Testis (tissue), 5 donors: ENCODE results near the gene NHLH2. TPM values are rescaled to one million over a fixed set of nuclear protein-coding genes. Genes with fewer than 3 reads are reported as not detected.

Experiments
- DNase-seq: peaks from one replicate; pipeline ENCODE4 v3.0.0-alpha.2; 2019
- H3K27ac ChIP-seq, 2 donors: fragments of 200-600 bp; sonication (generic); one replicate each; pipeline ENCODE4 v1.5.1; 2019
- H3K27me3 ChIP-seq: fragments of 200-600 bp; sonication (generic); one replicate; pipeline ENCODE4 v1.5.1; 2019
- H3K36me3 ChIP-seq: fragments of 200-600 bp; sonication (generic); one replicate; pipeline ENCODE4 v1.5.1; 2017; ENCODE audit warnings: low read depth; ENCODE audit errors: missing control alignments
- H3K4me1 ChIP-seq: fragments of 200-600 bp; sonication (generic); one replicate; pipeline ENCODE4 v1.5.1; 2019
- H3K4me3 ChIP-seq, 2 donors: fragments of 200-600 bp; sonication (generic); one replicate each; pipeline ENCODE4 v1.5.1; 2017 to 2019
- H3K9me3 ChIP-seq: fragments of 200-600 bp; sonication (generic); one replicate; pipeline ENCODE4 v1.5.1; 2017
- POLR2A ChIP-seq: fragments of 450-650 bp; IDR thresholded peaks from one replicate; pipeline ENCODE4 v1.6.1; 2017; ENCODE audit warnings: antibody characterized with exemption, mild to moderate bottlenecking, moderate library complexity
- WGBS, 2 donors: methylation state at CpG; one replicate each; pipeline ENCODE4 v1.1.5; 2018; 5-methylcytosine and 5-hydroxymethylcytosine counted together
- intact Hi-C: fragments of 100-400 bp; cut with DNase I; formaldehyde crosslinking; loops from one replicate; pipeline ENCODE4 v1.15.1; 2023; ENCODE audit warnings: low total_unique reads
- long read RNA-seq, 2 donors: transcript quantifications; one replicate each; lab custom pipeline, GENCODE V29; 2026
- polyA plus RNA-seq: library from polyadenylated mRNA; stranded (reverse); fragments of 350-450 nt; fragmentation: Illumina TruSeq; extraction: RNeasy Lipid Tissue Mini Kit (QIAGEN cat#74804); gene quantifications from one replicate; pipeline ENCODE4 v1.2.3, GENCODE V29; 2014; ENCODE audit warnings: low read depth, low replicate concordance; ENCODE audit not compliant: insufficient read depth
- total RNA-seq, 2 donors: library from RNA; depleted of rRNA; stranded (reverse); fragments of >200 nt; gene quantifications; one replicate each; pipeline ENCODE4 v1.2.3, GENCODE V29; 2016
- TF ChIP-seq, protein P1 (sequence below), 3 experiments: fragments of 450-650 bp in 2 of 3; fragments of 200-600 bp in 1 of 3; sonication (generic) in 1 of 3; IDR thresholded peaks; one replicate each; pipeline ENCODE4 v1.5.1; 2016 to 2019; ENCODE audit warnings: antibody characterized with exemption in 3 of 3, mild to moderate bottlenecking in 2 of 3, moderate library complexity in 1 of 3

The NHLH2 gene
- total RNA-seq (1 to 10 TPM; 1.7 to 3.1 TPM), polyA plus RNA-seq (0.53 TPM)
- long read RNA-seq, donor 1 = 0 reads
- long read RNA-seq, donor 2, full-length matches to known transcripts = 1 of 1 reads
- long read RNA-seq, donor 2, partial matches to known transcripts = 0 of 1 reads
- long read RNA-seq, donor 2, other reads (novel, unspliced or antisense) = 0 of 1 reads

DNA sequence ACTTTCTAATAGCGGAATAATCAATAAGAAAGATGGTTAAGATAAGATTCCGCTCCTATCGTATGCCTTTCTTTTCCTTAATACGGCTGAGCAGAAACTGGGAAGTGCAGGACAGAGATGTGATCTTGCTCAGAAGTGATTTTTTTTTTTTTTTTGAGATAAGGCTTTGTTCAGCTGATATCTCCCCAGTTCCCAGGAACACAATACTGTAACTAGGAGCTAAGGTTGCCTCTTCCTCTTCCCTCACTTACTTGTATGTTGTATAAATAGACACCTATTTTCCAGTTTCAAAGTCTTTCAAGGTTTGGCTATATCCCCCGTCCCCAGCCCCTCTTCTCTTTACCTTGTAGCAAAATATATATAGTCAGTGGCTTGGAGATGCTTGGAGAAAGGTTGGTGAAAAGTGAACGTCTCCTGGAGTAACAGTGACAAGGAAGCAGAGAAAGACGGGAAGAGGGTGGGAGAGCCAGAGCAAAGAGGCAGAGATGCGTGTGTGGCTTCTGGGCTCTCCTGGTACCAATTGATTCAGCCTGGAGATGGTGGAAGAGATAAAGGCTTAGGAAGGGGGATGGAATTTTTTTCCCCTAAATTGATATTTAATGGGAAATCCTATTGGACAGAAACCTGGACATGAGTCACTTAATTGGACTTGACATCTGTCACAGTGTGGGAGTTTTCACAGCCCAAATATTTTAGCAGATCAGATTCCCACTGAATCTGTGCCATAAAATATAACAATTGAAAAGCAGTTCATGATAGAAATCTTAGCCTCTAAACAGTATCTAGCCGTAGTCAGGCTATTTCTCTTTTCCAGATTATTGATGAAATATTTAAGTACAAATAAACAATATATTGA lies at the start of gene NHLH2:
TSS of gene NHLH2 (minus strand) at position 522 of the 856 bp plus-strand sequence. CDS start 2,754 bp downstream, outside the sequence.
- Histone ChIP-seq H3K9me3 (no peaks in the 10 kb centered on the region), H3K4me3 (no peak within 1 kb of the TSS), H3K4me1 (peaks cover 7% of the 10 kb centered on the region), H3K27me3 (peaks cover 3% of the 10 kb centered on the region), H3K36me3 (no peaks in the 10 kb centered on the region), H3K27ac (no peak within 1 kb of the TSS)
- TF ChIP-seq, protein P1, sequence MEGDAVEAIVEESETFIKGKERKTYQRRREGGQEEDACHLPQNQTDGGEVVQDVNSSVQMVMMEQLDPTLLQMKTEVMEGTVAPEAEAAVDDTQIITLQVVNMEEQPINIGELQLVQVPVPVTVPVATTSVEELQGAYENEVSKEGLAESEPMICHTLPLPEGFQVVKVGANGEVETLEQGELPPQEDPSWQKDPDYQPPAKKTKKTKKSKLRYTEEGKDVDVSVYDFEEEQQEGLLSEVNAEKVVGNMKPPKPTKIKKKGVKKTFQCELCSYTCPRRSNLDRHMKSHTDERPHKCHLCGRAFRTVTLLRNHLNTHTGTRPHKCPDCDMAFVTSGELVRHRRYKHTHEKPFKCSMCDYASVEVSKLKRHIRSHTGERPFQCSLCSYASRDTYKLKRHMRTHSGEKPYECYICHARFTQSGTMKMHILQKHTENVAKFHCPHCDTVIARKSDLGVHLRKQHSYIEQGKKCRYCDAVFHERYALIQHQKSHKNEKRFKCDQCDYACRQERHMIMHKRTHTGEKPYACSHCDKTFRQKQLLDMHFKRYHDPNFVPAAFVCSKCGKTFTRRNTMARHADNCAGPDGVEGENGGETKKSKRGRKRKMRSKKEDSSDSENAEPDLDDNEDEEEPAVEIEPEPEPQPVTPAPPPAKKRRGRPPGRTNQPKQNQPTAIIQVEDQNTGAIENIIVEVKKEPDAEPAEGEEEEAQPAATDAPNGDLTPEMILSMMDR (IDR thresholded peaks at IDR 0.05) = no peak
- no peak for TF ChIP-seq POLR2A
- intact Hi-C loops = no loop called here
- 21 to 28% methylated on average over 9 of the region's 9 CpGs for WGBS, 2 donors
- DNase-seq = no peak

DNA sequence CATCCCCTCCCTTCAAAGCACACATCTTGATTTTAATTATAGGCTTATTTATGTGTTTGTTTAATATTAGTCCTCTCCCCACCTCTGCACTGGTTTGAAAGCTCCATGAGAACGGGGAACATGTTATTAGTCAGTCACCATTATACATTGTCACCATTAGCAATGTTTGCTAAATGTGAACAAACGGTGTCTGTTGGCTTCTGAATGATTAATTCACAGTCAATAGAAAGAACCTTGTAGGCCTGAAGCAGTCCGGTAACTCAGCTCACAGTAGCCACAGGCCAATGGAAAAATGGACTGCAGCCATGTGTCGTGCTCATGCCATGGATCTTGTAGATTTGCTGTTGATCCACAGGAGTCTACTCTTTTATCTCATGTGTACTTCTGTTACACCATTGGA lies 49.7 kb upstream of the NHLH2 start:
- Histone ChIP-seq H3K9me3 (no peaks in the 10 kb centered on the region), H3K27ac (no peak overlapping the region), H3K4me3 (no peak overlapping the region), H3K4me1 (no peaks in the 10 kb centered on the region), H3K36me3 (no peaks in the 10 kb centered on the region), H3K27me3 (no peaks in the 10 kb centered on the region)
- no peak for DNase-seq
- TF ChIP-seq, protein P1 (IDR thresholded peaks at IDR 0.05) = no peak
- no peak for TF ChIP-seq POLR2A
- intact Hi-C loops = no loop called here
- 86 to 89% methylated on average over 4 of the region's 4 CpGs for WGBS, 2 donors

DNA sequence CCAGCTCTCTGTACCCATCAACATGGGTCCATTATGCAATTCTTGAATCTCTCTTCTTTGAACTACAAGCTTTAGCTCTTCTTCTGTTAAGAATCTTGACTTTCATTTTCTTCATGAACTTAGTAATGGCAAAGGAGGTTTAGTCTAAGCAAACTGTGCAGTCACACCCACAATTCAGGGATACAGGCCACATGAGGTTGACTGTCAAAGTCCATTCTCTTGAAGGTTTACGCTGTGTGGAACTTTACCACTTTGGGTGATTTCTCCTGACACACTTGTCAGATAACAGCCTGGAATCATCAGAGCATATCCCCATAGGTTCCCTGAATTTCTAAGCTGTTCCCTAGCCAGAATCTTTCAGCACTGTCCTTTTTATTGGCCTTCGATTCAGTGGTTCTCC lies 48.0 kb upstream of the NHLH2 start:
- Histone ChIP-seq H3K27me3 (no peaks in the 10 kb centered on the region), H3K36me3 (no peaks in the 10 kb centered on the region), H3K4me1 (no peaks in the 10 kb centered on the region), H3K9me3 (no peaks in the 10 kb centered on the region), H3K4me3 (no peak overlapping the region), H3K27ac (no peak overlapping the region)
- intact Hi-C loops = no loop called here
- TF ChIP-seq, protein P1 (IDR thresholded peaks at IDR 0.05) = no peak
- TF ChIP-seq POLR2A = no peak
- DNase-seq = no peak
- 92 to 95% methylated on average over 2 of the region's 2 CpGs for WGBS, 2 donors

GRCh38 chr1:115882913-115883902 lies 42.3 kb upstream of the NHLH2 start:
- DNase-seq = no peak
- TF ChIP-seq, protein P1 (IDR thresholded peaks at IDR 0.05) = no peak
- TF ChIP-seq POLR2A = no peak
- Histone ChIP-seq H3K4me3 (no peak overlapping the region), H3K9me3 (no peaks in the 10 kb centered on the region), H3K27ac (no peak overlapping the region), H3K4me1 (no peaks in the 10 kb centered on the region), H3K27me3 (no peaks in the 10 kb centered on the region), H3K36me3 (no peaks in the 10 kb centered on the region)
- intact Hi-C loops = no loop called here
- WGBS, 2 donors = 70% methylated on average over 8 of the region's 8 CpGs
